ENCODE data around the gene MAP2K3.
A peak's percentile ranks its signal among the peaks of the same experiment; 100 is the strongest.

Gene MAP2K3

GRCh38 chr17:21284319-21285163 lies at the start of gene MAP2K3 (continued):
- no peak for TF ChIP-seq REST (tag by site-specific recombination; IDR thresholded peaks at IDR 0.05)
- TF ChIP-seq ZNF654 (tag by site-specific recombination; IDR thresholded peaks at IDR 0.05; ENCODE audit: low read depth), result no peak
- TF ChIP-seq ZSCAN23 (tag by site-specific recombination; IDR thresholded peaks at IDR 0.05), result no peak
- no peak for TF ChIP-seq PRDM1 (tag by site-specific recombination; IDR thresholded peaks at IDR 0.05)
- no peak for TF ChIP-seq ZNF701 (tag by site-specific recombination; IDR thresholded peaks at IDR 0.05)
- no peak for TF ChIP-seq ZNF132 (tag by site-specific recombination; IDR thresholded peaks at IDR 0.05; ENCODE audit: borderline replicate concordance)
- TF ChIP-seq INSM2 (tag by site-specific recombination; IDR thresholded peaks at IDR 0.05), result no peak
- TF ChIP-seq ZNF580 (tag by site-specific recombination; IDR thresholded peaks at IDR 0.05), result no peak
- TF ChIP-seq ZBTB1 (tag by site-specific recombination; IDR thresholded peaks at IDR 0.05), result no peak
- no peak for TF ChIP-seq ZNF16 (tag by site-specific recombination; IDR thresholded peaks at IDR 0.05; ENCODE audit: low read depth)
- no peak for TF ChIP-seq ZNF398 (tag by site-specific recombination; IDR thresholded peaks at IDR 0.05)
- no peak for TF ChIP-seq ZNF830 (tag by site-specific recombination; IDR thresholded peaks at IDR 0.05; ENCODE audit: low read depth)
- TF ChIP-seq EGR2 (tag by site-specific recombination; IDR thresholded peaks at IDR 0.05; ENCODE audit: low read depth), result peak; percentile 13; the same call in 1 of the 2 replicates
- no peak for TF ChIP-seq SALL2 (tag by site-specific recombination; IDR thresholded peaks at IDR 0.05; ENCODE audit: borderline replicate concordance)
- TF ChIP-seq ZNF19 (tag by site-specific recombination; IDR thresholded peaks at IDR 0.05; ENCODE audit: low read depth), result no peak
- no peak for TF ChIP-seq ZNF23 (tag by site-specific recombination; IDR thresholded peaks at IDR 0.05; ENCODE audit: borderline replicate concordance)
- TF ChIP-seq ZNF423 (tag by site-specific recombination; IDR thresholded peaks at IDR 0.05), result no peak
- TF ChIP-seq ZNF155 (tag by site-specific recombination; IDR thresholded peaks at IDR 0.05), result no peak
- peak; percentile 90 for TF ChIP-seq ZBTB6 (tag by site-specific recombination; IDR thresholded peaks at IDR 0.05)
- TF ChIP-seq ZNF561 (tag by site-specific recombination; IDR thresholded peaks at IDR 0.05; ENCODE audit: borderline replicate concordance), result no peak
- no peak for TF ChIP-seq ZNF514 (tag by site-specific recombination; IDR thresholded peaks at IDR 0.05)
- TF ChIP-seq ZNF394 (tag by site-specific recombination; IDR thresholded peaks at IDR 0.05; ENCODE audit: borderline replicate concordance), result no peak
- TF ChIP-seq ZNF658 (tag by site-specific recombination; IDR thresholded peaks at IDR 0.05), result no peak
- peak; percentile 69 for TF ChIP-seq PATZ1 (tag by site-specific recombination; IDR thresholded peaks at IDR 0.05)
- TF ChIP-seq ZNF175 (tag by site-specific recombination; IDR thresholded peaks at IDR 0.05), result no peak
- no peak for TF ChIP-seq ZNF350 (tag by site-specific recombination; IDR thresholded peaks at IDR 0.05)
- TF ChIP-seq MYNN (tag by site-specific recombination; IDR thresholded peaks at IDR 0.05; ENCODE audit: borderline replicate concordance), result no peak
- no peak for TF ChIP-seq ZNF473 (tag by site-specific recombination; IDR thresholded peaks at IDR 0.05)
- TF ChIP-seq ZEB2 (tag by site-specific recombination; IDR thresholded peaks at IDR 0.05), result no peak
- TF ChIP-seq ZNF24 (tag by site-specific recombination; IDR thresholded peaks at IDR 0.05), result no peak

Data from HEK293 (cell line).